Endothelial cell of umbilical vein (primary cell): ENCODE data around the gene RBM4. TPM values are rescaled to one million over a fixed set of nuclear protein-coding genes. Genes with fewer than 3 reads are reported as not detected.

Experiments used
- BruUV-seq: library from RNA; stranded (reverse); fragments of 400-500 nt; replicated peaks from 2 replicates; lab custom pipeline; 2021; lab: Mats Ljungman, UMichigan
- CTCF ChIA-PET: fragments of 300-600, 350-600 bp; sonication (Branson Sonifier 250); formaldehyde crosslinking; loops from one replicate; lab custom pipeline; 2021; ENCODE audit warnings: antibody characterized with exemption, inconsistent platforms; lab: Charles Lee
- POLR2A ChIA-PET: fragments of 300-600, 350-600 bp; sonication (Branson Sonifier 250); formaldehyde crosslinking; loops from one replicate; lab custom pipeline; 2021; ENCODE audit warnings: antibody characterized with exemption, inconsistent platforms; lab: Charles Lee
- DNase-seq: peaks from one replicate; pipeline ENCODE4 v3.0.0-alpha.2; 2011; ENCODE audit warnings: low read depth, low spot score
- FAIRE-seq: peaks from 2 replicates; lab custom pipeline; 2011; peaks lifted over from hg19 to GRCh38; lab: Jason Lieb, UNC
- H2AFZ ChIP-seq: 2 replicates; pipeline ENCODE4 v1.6.0; 2012; ENCODE audit warnings: low read depth, low read length, control low read depth, inconsistent platforms
- H3K27ac ChIP-seq: 2 replicates; pipeline ENCODE4 v1.5.1; 2011; ENCODE audit warnings: low read depth, mild to moderate bottlenecking, control low read depth, low read length, moderate library complexity; ENCODE audit not compliant: insufficient read depth
- H3K27me3 ChIP-seq, 2 experiments: 2 replicates each; pipeline versions ENCODE4 v1.6.0 to v1.6.1; 2011; ENCODE audit warnings: low read length in 2 of 2, mixed read lengths in 1 of 2; ENCODE audit not compliant: control insufficient read depth in 2 of 2, insufficient read depth in 2 of 2
- H3K36me3 ChIP-seq, 2 experiments: 2 replicates in 1 of 2; 3 replicates in 1 of 2; pipeline ENCODE4 v1.5.1; 2011; ENCODE audit warnings: low read length in 2 of 2, mild to moderate bottlenecking in 1 of 2, moderate library complexity in 1 of 2; ENCODE audit not compliant: control insufficient read depth in 2 of 2, insufficient read depth in 2 of 2; ENCODE audit errors: extremely low read depth in 1 of 2
- H3K4me1 ChIP-seq: 3 replicates; pipeline ENCODE4 v1.5.1; 2011; ENCODE audit warnings: mild to moderate bottlenecking, low read length; ENCODE audit not compliant: control insufficient read depth, insufficient read depth; ENCODE audit errors: extremely low read depth
- H3K4me2 ChIP-seq: 2 replicates; pipeline ENCODE4 v1.6.1; 2011; ENCODE audit warnings: low read length, control low read depth, mixed read lengths; ENCODE audit not compliant: insufficient read depth
- H3K4me3 ChIP-seq, 3 experiments: fragments of 200-600 bp in 1 of 3; sonication (generic), shearing (Covaris generic) in 1 of 3; replicated peaks in 1 of 3; 2 replicates each; pipeline ENCODE4 v1.5.1; 2011 to 2016; ENCODE audit warnings: control low read depth in 3 of 3, low read length in 3 of 3, mild to moderate bottlenecking in 2 of 3, inconsistent platforms in 1 of 3, low read depth in 1 of 3, moderate library complexity in 1 of 3; ENCODE audit not compliant: insufficient read depth in 1 of 3
- H3K79me2 ChIP-seq: 2 replicates; pipeline ENCODE4 v1.6.0; 2012; ENCODE audit warnings: low read length, inconsistent platforms; ENCODE audit not compliant: control insufficient read depth, insufficient read depth
- H3K9ac ChIP-seq: replicated peaks from 2 replicates; pipeline ENCODE3; 2011; ENCODE audit warnings: low read length, control low read depth; ENCODE audit not compliant: insufficient read depth; ENCODE audit errors: extremely low read depth
- H3K9me1 ChIP-seq: replicated peaks from 3 replicates; pipeline ENCODE4 v1.6.0; 2011; ENCODE audit warnings: mild to moderate bottlenecking, low read length; ENCODE audit not compliant: control insufficient read depth, insufficient read depth; ENCODE audit errors: extremely low read depth
- H3K9me3 ChIP-seq: replicated peaks from 2 replicates; pipeline ENCODE4 v1.5.1; 2012; ENCODE audit warnings: low read length, inconsistent platforms; ENCODE audit not compliant: control insufficient read depth, insufficient read depth
- H4K20me1 ChIP-seq: replicated peaks from 2 replicates; pipeline ENCODE3; 2011; ENCODE audit warnings: mild to moderate bottlenecking, low read length; ENCODE audit not compliant: control insufficient read depth, insufficient read depth; ENCODE audit errors: extremely low read depth
- EZH2 ChIP-seq: IDR thresholded peaks from 2 replicates; pipeline ENCODE4 v1.6.1; 2012; ENCODE audit warnings: borderline replicate concordance, low read depth, mild to moderate bottlenecking, moderate library complexity, low read length, inconsistent platforms; ENCODE audit not compliant: severe bottlenecking
- FOS ChIP-seq: IDR thresholded peaks from 2 replicates; pipeline ENCODE4 v1.6.1; 2011; ENCODE audit warnings: mild to moderate bottlenecking, low read length, moderate library complexity, borderline replicate concordance; ENCODE audit not compliant: insufficient read depth
- GATA2 ChIP-seq: IDR thresholded peaks from 2 replicates; pipeline ENCODE4 v1.7.0; 2011; ENCODE audit warnings: low read depth, mild to moderate bottlenecking, moderate library complexity, mixed read lengths, low read length; ENCODE audit not compliant: insufficient read length, insufficient read depth
- JUN ChIP-seq: IDR thresholded peaks from 2 replicates; pipeline ENCODE4 v1.6.1; 2011; ENCODE audit warnings: borderline replicate concordance, low read depth; ENCODE audit not compliant: insufficient read length, insufficient read depth
- MYC ChIP-seq: IDR thresholded peaks from one replicate; pipeline ENCODE4 v1.6.1; 2011; ENCODE audit warnings: mild to moderate bottlenecking, low read depth, low read length
- POLR2A ChIP-seq: IDR thresholded peaks from 2 replicates; pipeline ENCODE4 v1.6.1; 2012; ENCODE audit warnings: low read depth, mild to moderate bottlenecking, control low read depth, low read length
- POLR2AphosphoS5 ChIP-seq: IDR thresholded peaks from 2 replicates; pipeline ENCODE4 v1.6.1; 2012; ENCODE audit warnings: low read depth, mild to moderate bottlenecking, control low read depth, low read length, moderate library complexity; ENCODE audit not compliant: insufficient read depth
- dilution Hi-C: fragments of 300-500 bp; cut with MboI; formaldehyde crosslinking; loops from one replicate; pipeline ENCODE4 v1.15.0; 2019; ENCODE audit warnings: low sequenced_read_pairs; ENCODE audit not compliant: extremely low pct_ligation_motif_present
- intact Hi-C: fragments of 100-400 bp; cut with micrococcal nuclease; formaldehyde crosslinking; loops from one replicate; pipeline ENCODE4 v1.10.0; 2022
- polyA plus RNA-seq, 4 experiments: library from polyadenylated mRNA; depleted of rRNA in 3 of 4; stranded (reverse) in 3 of 4; unstranded in 1 of 4; fragments of >200 nt; gene quantifications; 2 replicates each; pipeline versions ENCODE4 v1.2.1 to v1.2.3, GENCODE V29; 2011 to 2012; ENCODE audit warnings: missing spikeins in 1 of 4
- total RNA-seq: library from RNA; stranded (reverse); gene quantifications from 2 replicates; pipeline ENCODE4 v1.2.3, GENCODE V29; 2021
- TF ChIP-seq, protein P1 (sequence below), 2 donors: IDR thresholded peaks; 1 replicate in 1 of 2; 2 replicates in 1 of 2; pipeline ENCODE4 v1.5.1; 2011; ENCODE audit warnings: low read length in 2 of 2, mild to moderate bottlenecking in 2 of 2, moderate library complexity in 2 of 2, control low read depth in 1 of 2, inconsistent platforms in 1 of 2, low read depth in 1 of 2; ENCODE audit not compliant: insufficient read depth in 1 of 2; ENCODE audit errors: extremely low read depth in 1 of 2
- TF ChIP-seq, protein P2 (sequence below): IDR thresholded peaks from 2 replicates; pipeline ENCODE4 v1.6.1; 2011; ENCODE audit not compliant: insufficient read depth, insufficient read length

RBM4 gene
- total and polyA plus RNA-seq, 2 donors (not counting 3 experiments of a cell fraction or from before 2014, with no cell fraction given): 153 to 361 TPM

DNA sequence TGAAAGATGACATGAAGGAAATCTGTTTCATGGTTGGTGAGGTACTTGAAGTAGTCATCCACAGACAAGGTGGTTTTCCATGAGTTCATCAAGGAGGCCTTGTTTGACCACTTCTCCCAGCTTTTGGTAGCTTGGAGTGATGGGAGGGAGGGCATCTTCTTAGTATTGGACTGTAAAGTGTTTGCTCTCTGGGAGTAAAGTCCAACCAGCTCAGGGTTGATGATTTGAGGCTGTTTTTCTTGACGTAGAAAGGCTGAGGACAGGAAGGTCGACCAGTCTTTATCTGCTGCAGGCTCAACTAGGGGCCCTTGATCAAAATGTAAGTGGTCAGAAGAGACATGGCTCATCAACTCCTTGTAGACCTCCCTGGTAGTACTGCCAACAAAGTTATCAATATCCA, 47.3 kb upstream of the RBM4 start:
- Histone ChIP-seq H3K9me3 (no peaks in the 10 kb centered on the region), H2AFZ (no peak overlapping the region), H3K4me2 (no peak overlapping the region), H3K27ac (no peak overlapping the region), H3K4me3 (no peak overlapping the region), H3K9ac (no peak overlapping the region), H3K9me1 (no peaks in the 10 kb centered on the region), H3K4me1 (peaks cover 5% of the 10 kb centered on the region), H4K20me1 (no peaks in the 10 kb centered on the region), H3K79me2 (no peaks in the 10 kb centered on the region), H3K36me3 (no peaks in the 10 kb centered on the region), H3K27me3 (peaks cover 0 to 2% of the 10 kb centered on the region in 2 experiments)
- no TSS peak for BruUV-seq
- intact Hi-C loops (loop anchor here (5.0 kb wide), 1 partner anchor 86 kb away; the partner anchor contains the start of gene RBM4B), dilution Hi-C loops (no loop called here)
- ChIA-PET CTCF (interaction anchor here (1.0 to 1.3 kb wide), 5 partner anchors 12 to 243 kb away, joined by 3 to 4 read pairs (median 4); no protein-coding TSS in a partner anchor), POLR2A (no interaction called here)
- TF ChIP-seq POLR2AphosphoS5 (no peak), JUN (no peak), POLR2A (no peak), MYC (no peak), GATA2 (no peak), EZH2 (no peak), FOS (no peak)
- TF ChIP-seq, protein P1, sequence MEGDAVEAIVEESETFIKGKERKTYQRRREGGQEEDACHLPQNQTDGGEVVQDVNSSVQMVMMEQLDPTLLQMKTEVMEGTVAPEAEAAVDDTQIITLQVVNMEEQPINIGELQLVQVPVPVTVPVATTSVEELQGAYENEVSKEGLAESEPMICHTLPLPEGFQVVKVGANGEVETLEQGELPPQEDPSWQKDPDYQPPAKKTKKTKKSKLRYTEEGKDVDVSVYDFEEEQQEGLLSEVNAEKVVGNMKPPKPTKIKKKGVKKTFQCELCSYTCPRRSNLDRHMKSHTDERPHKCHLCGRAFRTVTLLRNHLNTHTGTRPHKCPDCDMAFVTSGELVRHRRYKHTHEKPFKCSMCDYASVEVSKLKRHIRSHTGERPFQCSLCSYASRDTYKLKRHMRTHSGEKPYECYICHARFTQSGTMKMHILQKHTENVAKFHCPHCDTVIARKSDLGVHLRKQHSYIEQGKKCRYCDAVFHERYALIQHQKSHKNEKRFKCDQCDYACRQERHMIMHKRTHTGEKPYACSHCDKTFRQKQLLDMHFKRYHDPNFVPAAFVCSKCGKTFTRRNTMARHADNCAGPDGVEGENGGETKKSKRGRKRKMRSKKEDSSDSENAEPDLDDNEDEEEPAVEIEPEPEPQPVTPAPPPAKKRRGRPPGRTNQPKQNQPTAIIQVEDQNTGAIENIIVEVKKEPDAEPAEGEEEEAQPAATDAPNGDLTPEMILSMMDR (IDR thresholded peaks at IDR 0.05; ENCODE audit: extremely low read depth in 1 of 2, insufficient read depth in 1 of 2, low read depth in 1 of 2, low read length in 2 of 2): no peak
- TF ChIP-seq, protein P2, sequence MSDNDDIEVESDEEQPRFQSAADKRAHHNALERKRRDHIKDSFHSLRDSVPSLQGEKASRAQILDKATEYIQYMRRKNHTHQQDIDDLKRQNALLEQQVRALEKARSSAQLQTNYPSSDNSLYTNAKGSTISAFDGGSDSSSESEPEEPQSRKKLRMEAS: no peak
- no peak for DNase-seq
- FAIRE-seq: no peak
